ENCODE results near the gene METTL1.

The METTL1 gene

DNA sequence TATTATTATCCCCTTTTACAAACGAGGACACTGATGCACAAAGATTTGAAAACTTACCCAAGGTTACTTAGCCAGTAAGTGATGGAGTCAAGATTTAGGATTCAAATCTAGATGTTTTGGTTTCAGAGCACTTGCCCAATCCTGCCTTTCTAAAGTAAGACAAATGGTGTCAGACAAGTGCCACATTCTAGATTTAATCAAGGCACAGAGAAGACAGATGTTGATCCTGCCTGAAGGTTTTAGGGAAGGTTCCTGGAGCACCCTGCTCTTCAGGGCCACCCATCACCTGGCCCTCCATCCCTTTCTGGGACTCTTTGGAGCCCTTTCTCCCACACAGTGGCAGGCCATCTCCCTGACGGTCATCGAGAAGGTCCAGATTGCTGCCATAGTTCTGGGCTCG lies 14.1 kb downstream of the METTL1 start:
- Histone ChIP-seq H3K36me3 (ENCODE audit: insufficient read depth, low read length) (no peaks in the 10 kb centered on the region), H3K4me1 (ENCODE audit: insufficient read depth, low read length) (peaks cover 6% of the 10 kb centered on the region; the same call in 1 of the 2 replicates), H3K9me3 (ENCODE audit: control insufficient read depth, insufficient read depth, low read length) (no peaks in the 10 kb centered on the region; the same call in 1 of the 2 replicates), H3K9ac (ENCODE audit: low read depth, low read length) (no peak overlapping the region)

DNA sequence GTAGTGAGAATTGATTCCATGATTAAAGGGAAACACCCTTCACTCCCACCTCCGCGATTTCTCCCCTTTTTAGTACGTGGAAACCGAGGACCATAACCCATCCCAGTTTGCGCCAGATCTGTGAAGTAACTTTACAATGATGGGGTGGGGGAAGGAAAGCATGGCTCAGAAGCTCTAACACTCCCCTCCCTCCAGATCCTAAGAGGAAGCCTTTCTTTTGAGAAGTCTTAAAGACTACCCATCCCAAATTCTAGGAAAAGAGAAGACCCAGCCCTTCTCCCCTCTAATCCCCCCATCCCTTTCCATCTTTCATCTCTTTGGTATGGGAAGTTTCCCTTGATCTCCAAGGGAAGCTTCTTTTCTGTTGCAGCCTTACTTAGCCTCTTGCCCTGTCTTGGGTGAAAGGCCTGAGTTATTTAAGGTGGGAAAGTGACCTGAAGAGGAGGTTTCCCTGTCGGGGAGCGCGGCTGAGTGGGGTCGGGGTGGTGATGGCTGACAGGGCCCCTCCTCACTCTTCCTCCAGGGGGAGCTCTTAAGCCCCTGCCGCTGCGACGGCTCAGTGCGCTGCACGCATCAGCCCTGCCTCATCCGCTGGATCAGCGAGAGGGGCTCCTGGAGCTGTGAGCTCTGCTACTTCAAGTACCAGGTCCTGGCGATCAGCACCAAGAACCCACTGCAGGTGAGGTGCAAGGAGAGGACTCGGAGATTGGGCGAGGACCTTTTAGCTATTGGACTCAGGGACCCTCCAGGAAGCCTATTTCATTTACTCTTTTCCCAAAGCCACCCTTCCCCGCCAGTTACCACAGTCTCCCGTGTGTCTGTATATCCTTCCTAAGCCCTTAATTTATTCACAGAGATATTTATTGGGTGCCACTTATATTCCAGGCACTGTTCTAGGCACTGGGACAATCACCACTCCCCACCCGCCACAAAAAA lies 15.2 kb downstream of the METTL1 start:
- Histone ChIP-seq H3K4me1 (ENCODE audit: insufficient read depth, low read length) (peaks cover 7% of the 10 kb centered on the region; the same call in 1 of the 2 replicates), H3K9ac (ENCODE audit: low read depth, low read length) (peak overlapping the region; percentile 55; the same call in 1 of the 2 replicates), H3K36me3 (ENCODE audit: insufficient read depth, low read length) (no peaks in the 10 kb centered on the region), H3K9me3 (ENCODE audit: control insufficient read depth, insufficient read depth, low read length) (no peaks in the 10 kb centered on the region; the same call in 1 of the 2 replicates)

DNA sequence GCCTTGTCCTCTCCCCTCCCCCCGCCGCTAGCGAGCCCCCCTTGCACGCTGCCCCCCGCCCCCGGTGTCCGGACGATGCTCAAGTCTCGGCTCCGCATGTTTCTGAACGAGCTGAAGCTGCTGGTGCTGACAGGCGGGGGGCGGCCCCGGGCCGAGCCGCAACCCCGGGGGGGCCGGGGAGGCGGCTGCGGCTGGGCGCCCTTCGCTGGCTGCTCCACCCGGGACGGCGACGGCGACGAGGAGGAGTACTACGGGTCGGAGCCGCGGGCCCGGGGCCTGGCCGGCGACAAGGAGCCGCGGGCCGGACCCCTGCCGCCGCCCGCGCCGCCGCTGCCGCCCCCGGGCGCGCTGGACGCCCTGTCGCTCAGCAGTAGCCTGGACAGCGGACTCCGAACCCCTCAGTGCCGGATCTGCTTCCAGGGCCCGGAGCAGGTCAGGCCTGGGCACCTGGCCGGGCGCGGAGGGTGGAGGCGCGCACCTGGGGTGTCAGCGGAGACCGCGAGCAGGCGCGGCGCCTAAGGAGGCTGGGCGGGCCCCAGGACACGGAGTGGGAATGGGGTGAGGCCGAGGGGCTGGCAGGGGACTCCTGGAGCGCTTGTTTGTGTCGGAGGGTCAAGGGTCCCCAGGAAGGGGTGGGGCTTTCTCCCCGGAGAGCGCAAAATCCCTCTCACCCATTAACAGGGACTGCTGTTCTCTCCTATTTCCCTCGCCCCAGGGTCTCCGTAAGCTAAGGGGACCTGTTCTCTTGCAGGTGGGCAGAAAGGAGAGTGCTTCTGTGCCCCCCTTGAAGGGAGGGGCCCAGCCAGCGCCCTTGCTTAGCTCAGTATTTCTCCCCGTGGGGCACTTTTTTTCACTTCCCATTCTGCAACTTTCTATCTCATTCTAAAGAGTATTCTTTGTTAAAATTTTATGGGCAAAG lies 16.2 kb downstream of the METTL1 start:
- Histone ChIP-seq H3K9me3 (ENCODE audit: control insufficient read depth, insufficient read depth, low read length) (no peaks in the 10 kb centered on the region; the same call in 1 of the 2 replicates), H3K4me1 (ENCODE audit: insufficient read depth, low read length) (peaks cover 7% of the 10 kb centered on the region; the same call in 1 of the 2 replicates), H3K9ac (ENCODE audit: low read depth, low read length) (peak overlapping the region; percentile 55; the same call in 1 of the 2 replicates), H3K36me3 (ENCODE audit: insufficient read depth, low read length) (no peaks in the 10 kb centered on the region)

DNA sequence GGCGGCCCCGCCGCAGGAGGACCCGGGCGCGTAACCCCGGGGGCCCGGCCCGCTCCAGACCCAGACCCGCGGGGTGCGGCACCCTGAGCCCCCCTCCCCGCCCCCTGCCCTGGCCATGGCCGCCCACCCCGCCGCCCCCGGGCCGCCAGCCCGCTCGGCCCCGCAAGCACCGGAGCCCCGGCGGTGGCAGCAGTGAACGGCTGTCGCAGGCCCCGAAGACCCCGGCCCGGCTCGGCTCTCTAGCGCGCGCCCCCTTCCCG lies 16.8 kb downstream of the METTL1 start:
- H3K9me3 ChIP-seq (ENCODE audit: control insufficient read depth, insufficient read depth, low read length) = no peaks in the 10 kb centered on the region; the same call in 1 of the 2 replicates
- peak overlapping the region; percentile 39; the same call in 1 of the 2 replicates for H3K9ac ChIP-seq (ENCODE audit: low read depth, low read length)
- peaks cover 7% of the 10 kb centered on the region; the same call in 1 of the 2 replicates for H3K4me1 ChIP-seq (ENCODE audit: insufficient read depth, low read length)
- H3K36me3 ChIP-seq (ENCODE audit: insufficient read depth, low read length) = no peaks in the 10 kb centered on the region; the same call in 1 of the 2 replicates

DNA sequence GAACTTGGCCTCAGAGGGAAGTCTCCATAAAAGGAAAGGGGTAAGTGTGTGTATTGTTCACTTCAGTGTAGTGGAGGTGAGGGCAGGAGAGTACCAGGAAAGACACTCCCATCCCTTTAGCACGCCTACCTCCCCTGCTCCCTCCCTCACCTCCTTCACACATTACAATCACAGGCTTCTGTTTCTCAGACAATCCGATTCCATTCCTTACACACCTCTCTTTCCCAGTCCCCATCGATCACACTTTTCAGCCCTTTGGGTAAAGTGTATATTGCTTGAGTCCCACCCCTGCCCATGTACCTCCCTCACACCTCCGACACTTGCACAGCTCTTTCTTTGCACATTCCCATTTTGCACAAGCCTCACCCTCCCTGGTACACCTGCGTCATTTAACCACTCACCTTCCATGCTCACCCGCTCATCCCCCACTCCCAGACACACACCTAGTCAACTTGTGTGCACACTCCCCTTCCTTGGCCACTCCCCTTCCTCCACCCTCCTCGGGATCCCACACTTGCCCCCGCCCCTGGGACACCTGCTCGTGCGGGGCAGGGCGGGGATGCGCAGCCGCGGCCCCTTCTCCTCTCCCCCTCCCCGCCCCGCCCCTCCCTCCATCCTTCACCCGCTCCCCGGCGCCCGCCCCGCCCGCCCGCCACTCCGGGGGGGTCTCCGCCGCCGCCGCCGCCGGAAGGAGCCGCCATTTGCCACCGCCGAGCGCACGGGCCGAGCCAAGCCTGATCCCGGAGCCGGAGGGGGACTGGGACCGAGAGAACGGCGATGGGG lies 17.3 kb downstream of the METTL1 start, which contains the start of gene MARCHF9:
MARCHF9 (plus strand) TSS at position 693 of the 783 bp plus-strand sequence. CDS start 426 bp downstream, outside the sequence.
- peaks cover 7% of the 10 kb centered on the region; the same call in 1 of the 2 replicates for H3K4me1 ChIP-seq (ENCODE audit: insufficient read depth, low read length)

DNA sequence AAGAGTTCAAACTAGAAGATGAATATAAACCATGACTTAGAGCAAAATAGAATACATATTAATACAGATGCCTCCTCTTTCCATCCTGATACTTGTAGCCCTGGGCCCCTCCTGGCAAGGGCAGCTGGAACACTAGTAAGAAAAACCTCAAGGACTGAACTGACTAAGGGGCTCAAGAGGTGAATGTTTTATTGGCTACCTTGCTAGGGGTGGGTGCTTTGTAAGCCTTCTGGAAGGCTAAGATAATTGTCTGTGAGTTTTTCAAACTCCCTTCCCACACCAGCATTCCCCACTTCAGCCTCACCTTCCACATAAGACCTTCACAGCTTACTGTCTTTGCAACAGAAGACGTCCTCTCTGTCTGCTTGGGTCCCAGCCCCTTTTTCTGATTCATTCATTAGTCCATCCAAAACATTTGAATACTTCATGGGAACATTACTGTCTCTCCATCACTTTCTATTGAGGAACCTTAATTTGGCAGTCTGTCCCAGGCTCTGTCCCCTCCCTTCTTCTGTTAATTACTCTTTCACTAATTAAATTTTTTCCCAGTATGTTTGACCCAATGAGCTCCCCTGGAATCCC lies 18.1 kb downstream of the METTL1 start:
- peak overlapping the region; percentile 47; the same call in 1 of the 2 replicates for H3K9ac ChIP-seq (ENCODE audit: low read depth, low read length)
- H3K4me1 ChIP-seq (ENCODE audit: insufficient read depth, low read length) = peaks cover 7% of the 10 kb centered on the region; the same call in 1 of the 2 replicates
- H3K36me3 ChIP-seq (ENCODE audit: insufficient read depth, low read length) = peaks cover 6% of the 10 kb centered on the region; the same call in 1 of the 2 replicates
- no peaks in the 10 kb centered on the region; the same call in 1 of the 2 replicates for H3K9me3 ChIP-seq (ENCODE audit: control insufficient read depth, insufficient read depth, low read length)

More for the DNA sequence above, 17.3 kb downstream of the METTL1 start, which contains the start of gene MARCHF9:
- Histone ChIP-seq H3K36me3 (ENCODE audit: insufficient read depth, low read length) (peaks cover under 1% of the 10 kb centered on the region; the same call in 1 of the 2 replicates), H3K9ac (ENCODE audit: low read depth, low read length) (peak within 1 kb of the TSS; percentile 55), H3K9me3 (ENCODE audit: control insufficient read depth, insufficient read depth, low read length) (no peaks in the 10 kb centered on the region; the same call in 1 of the 2 replicates)

DNA sequence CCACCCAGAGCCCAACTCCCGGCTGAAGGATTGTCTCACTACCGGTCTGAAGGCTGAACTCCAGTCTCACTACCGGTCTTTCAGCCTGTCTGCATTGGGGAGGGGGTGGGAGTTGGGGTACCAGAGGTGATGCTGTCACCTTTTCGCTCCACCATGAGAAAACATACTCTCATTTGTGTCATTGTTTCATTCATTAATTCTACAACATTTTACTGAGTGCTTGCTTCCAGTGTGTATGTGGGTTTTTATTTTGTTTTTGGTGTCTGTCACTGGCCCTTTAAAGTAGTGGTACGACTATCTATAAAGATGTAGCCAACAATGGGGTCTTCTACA lies 19.3 kb downstream of the METTL1 start:
- Histone ChIP-seq H3K4me1 (ENCODE audit: insufficient read depth, low read length) (peaks cover 7% of the 10 kb centered on the region; the same call in 1 of the 2 replicates), H3K9ac (ENCODE audit: low read depth, low read length) (peak overlapping the region; percentile 16; the same call in 1 of the 2 replicates), H3K36me3 (ENCODE audit: insufficient read depth, low read length) (peaks cover 13% of the 10 kb centered on the region; the same call in 1 of the 2 replicates), H3K9me3 (ENCODE audit: control insufficient read depth, insufficient read depth, low read length) (no peaks in the 10 kb centered on the region; the same call in 1 of the 2 replicates)

DNA sequence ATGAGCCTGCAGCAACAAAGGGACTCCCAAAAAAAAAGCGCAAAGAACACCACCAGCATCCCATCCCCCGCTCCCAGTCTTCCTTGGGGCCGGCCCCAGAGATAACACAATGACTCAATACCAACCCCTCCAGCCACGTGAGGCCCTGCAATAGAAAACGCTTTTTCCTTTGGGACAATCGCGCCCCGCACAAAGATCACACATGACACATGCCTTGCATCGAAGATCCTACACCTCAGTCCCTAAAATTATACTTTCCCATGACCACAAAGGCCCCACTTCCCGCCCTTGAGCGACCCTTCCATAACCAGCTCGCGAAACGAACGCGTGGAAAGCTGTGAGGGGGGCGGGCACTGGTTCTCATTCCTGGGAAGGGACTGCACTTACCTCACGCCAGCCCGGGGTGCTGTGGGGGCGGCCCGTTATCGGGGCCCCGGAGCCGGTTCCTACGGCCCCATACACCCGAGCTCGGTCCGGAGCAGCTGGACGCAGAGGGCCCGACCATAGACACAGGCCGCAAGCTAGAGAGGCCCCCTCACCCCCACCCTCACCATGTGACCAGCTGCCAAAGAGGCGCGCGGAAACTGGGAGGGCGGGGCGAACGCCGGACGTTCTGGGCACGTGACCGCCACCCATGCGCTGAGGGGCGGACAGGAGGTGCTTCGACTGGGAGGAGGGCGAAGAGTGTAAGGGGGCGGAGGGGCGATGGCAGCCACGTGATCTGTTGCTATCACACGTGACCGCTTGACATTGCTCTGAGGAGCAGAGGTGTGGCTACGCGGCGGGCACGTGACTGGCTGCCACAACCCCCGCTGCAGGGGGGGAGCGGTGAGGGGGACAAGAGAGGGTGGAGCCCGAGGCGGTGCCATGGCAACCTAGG lies 19.9 kb downstream of the METTL1 start, which contains the start of gene CDK4:
CDK4 (minus strand) TSS at position 523 of the 880 bp plus-strand sequence. CDS start 593 bp downstream, outside the sequence.
- peaks cover 14% of the 10 kb centered on the region; the same call in 1 of the 2 replicates for H3K36me3 ChIP-seq (ENCODE audit: insufficient read depth, low read length)
- H3K9me3 ChIP-seq (ENCODE audit: control insufficient read depth, insufficient read depth, low read length) = no peaks in the 10 kb centered on the region; the same call in 1 of the 2 replicates
- peaks cover 7% of the 10 kb centered on the region; the same call in 1 of the 2 replicates for H3K4me1 ChIP-seq (ENCODE audit: insufficient read depth, low read length)
- H3K9ac ChIP-seq (ENCODE audit: low read depth, low read length) = peak within 1 kb of the TSS; percentile 80

DNA sequence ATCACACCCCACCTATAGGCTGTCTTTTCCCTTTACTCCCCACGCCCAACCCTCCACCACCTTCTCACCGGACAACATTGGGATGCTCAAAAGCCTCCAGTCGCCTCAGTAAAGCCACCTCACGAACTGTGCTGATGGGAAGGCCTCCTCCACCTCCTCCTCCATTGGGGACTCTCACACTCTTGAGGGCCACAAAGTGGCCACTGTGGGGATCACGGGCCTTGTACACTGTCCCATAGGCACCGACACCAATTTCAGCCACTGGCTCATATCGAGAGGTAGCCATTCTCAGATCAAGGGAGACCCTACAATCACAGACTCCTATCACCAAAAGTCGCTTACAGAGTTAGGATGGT lies 20.5 kb downstream of the METTL1 start:
- Histone ChIP-seq H3K9me3 (ENCODE audit: control insufficient read depth, insufficient read depth, low read length) (no peaks in the 10 kb centered on the region; the same call in 1 of the 2 replicates), H3K4me1 (ENCODE audit: insufficient read depth, low read length) (peaks cover 7% of the 10 kb centered on the region; the same call in 1 of the 2 replicates), H3K9ac (ENCODE audit: low read depth, low read length) (peak overlapping the region; percentile 80), H3K36me3 (ENCODE audit: insufficient read depth, low read length) (peaks cover 17% of the 10 kb centered on the region; the same call in 1 of the 2 replicates)

DNA sequence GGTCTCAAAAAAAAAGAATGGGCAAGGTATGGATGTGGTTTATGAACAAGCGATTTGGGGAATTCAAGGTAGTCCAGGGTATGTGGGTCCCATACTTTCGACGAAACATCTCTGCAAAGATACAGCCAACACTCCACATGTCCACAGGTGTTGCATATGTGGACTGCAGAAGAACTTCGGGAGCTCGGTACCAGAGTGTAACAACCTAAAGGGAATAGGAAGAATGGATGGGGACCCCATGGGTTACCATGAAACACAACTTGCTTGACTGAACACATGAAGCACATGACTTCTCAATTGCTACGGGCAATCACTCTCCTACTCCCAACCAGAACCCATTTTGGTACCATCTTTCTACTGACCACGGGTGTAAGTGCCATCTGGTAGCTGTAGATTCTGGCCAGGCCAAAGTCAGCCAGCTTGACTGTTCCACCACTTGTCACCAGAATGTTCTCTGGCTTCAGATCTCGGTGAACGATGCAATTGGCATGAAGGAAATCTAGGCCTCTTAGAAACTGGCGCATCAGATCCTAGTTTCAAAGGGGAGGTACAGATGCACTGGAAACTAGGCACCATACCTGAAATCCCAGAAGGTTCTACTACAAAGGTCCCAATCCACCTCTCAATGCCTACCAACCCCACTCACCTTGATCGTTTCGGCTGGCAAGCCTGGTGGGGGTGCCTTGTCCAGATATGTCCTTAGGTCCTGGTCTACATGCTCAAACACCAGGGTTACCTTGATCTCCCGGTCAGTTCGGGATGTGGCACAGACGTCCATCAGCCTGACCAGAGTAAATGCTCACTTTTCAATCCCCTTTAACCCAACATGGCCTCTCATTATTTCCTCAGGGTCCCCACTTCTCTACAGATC lies 21.1 kb downstream of the METTL1 start:
- Histone ChIP-seq H3K9ac (ENCODE audit: low read depth, low read length) (peak overlapping the region; percentile 80), H3K4me1 (ENCODE audit: insufficient read depth, low read length) (peaks cover 7% of the 10 kb centered on the region; the same call in 1 of the 2 replicates), H3K36me3 (ENCODE audit: insufficient read depth, low read length) (peaks cover 17% of the 10 kb centered on the region; the same call in 1 of the 2 replicates), H3K9me3 (ENCODE audit: control insufficient read depth, insufficient read depth, low read length) (no peaks in the 10 kb centered on the region; the same call in 1 of the 2 replicates)

DNA sequence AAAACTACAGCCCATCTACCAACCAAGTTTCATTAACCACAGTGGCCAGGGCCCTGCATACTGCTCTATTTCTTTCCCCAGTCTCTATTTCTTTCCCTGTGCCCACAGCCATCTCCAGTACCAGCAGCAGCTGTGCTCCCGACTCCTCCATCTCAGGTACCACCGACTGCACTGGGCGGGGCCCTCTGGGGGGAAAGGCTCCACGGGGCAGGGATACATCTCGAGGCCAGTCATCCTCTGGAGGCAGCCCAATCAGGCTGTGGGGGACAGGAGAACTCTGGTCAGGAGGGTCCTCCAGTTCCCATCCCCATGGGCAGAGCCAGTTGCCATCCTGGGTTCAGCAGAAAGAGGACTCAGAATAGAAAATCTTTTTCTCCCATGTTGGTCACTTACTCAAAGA lies 22.8 kb downstream of the METTL1 start:
- H3K36me3 ChIP-seq (ENCODE audit: insufficient read depth, low read length) = peaks cover 17% of the 10 kb centered on the region; the same call in 1 of the 2 replicates
- H3K9ac ChIP-seq (ENCODE audit: low read depth, low read length) = no peak overlapping the region
- H3K9me3 ChIP-seq (ENCODE audit: control insufficient read depth, insufficient read depth, low read length) = no peaks in the 10 kb centered on the region
- peaks cover 7% of the 10 kb centered on the region; the same call in 1 of the 2 replicates for H3K4me1 ChIP-seq (ENCODE audit: insufficient read depth, low read length)
